Glomerular endothelial cell (primary cell): Measurements from ENCODE around the gene RFX7. TPM values are rescaled to one million over a fixed set of nuclear protein-coding genes. Genes with fewer than 3 reads are reported as not detected.
"Not testable (repeated sequence)": the region's sequence is repeated elsewhere in the genome, so short reads cannot be mapped to it uniquely, and the experiment has no call there.

Source experiments
- DNase-seq: peaks from one replicate; pipeline ENCODE4 v3.0.0-alpha.2; 2011; ENCODE audit warnings: low read depth, low spot score; ENCODE audit errors: extremely low read depth
- total RNA-seq: library from RNA; depleted of rRNA; stranded (reverse); fragments of >200 nt; gene quantifications from 2 replicates; pipeline ENCODE4 v1.2.3, GENCODE V29; 2015

Gene RFX7
- total RNA-seq, 1 donor from 2014 or later, result 21.5 TPM

GRCh38 chr15:56208185-56208584, 35.5 kb downstream of the RFX7 start:
- DNase-seq, result no peak

GRCh38 chr15:56207711-56208110, 36.0 kb downstream of the RFX7 start:
- DNase-seq, result no peak

GRCh38 chr15:56207092-56207491, 36.6 kb downstream of the RFX7 start:
- DNase-seq, result no peak

GRCh38 chr15:56205061-56205876, 38.4 kb downstream of the RFX7 start:
- peak; percentile 18 for DNase-seq

- not testable (repeated sequence) for DNase-seq
Observed at GRCh38 chr15:56203312-56203922, 40.3 kb downstream of the RFX7 start.

- no peak for DNase-seq
Observed at GRCh38 chr15:56202701-56203100, 41.0 kb downstream of the RFX7 start.

- no peak for DNase-seq
Observed at GRCh38 chr15:56199038-56199437, 44.6 kb downstream of the RFX7 start.

GRCh38 chr15:56194035-56194434, 49.6 kb downstream of the RFX7 start:
- no peak for DNase-seq

- no peak for DNase-seq
Observed at GRCh38 chr15:56192659-56193442, 50.8 kb downstream of the RFX7 start.

GRCh38 chr15:56187665-56188064, 56.0 kb downstream of the RFX7 start:
- no peak for DNase-seq

- no peak for DNase-seq
Observed at GRCh38 chr15:56185980-56186379, 57.7 kb downstream of the RFX7 start.

GRCh38 chr15:56184516-56184915, 59.2 kb downstream of the RFX7 start:
- DNase-seq, result no peak

GRCh38 chr15:56180851-56181250, 62.8 kb downstream of the RFX7 start:
- DNase-seq, result no peak

- no peak for DNase-seq
Observed at GRCh38 chr15:56176996-56177395, 66.7 kb downstream of the RFX7 start.

GRCh38 chr15:56175788-56176187, 67.9 kb downstream of the RFX7 start:
- DNase-seq, result no peak

- DNase-seq, result peak; percentile 33
Observed at GRCh38 chr15:56174649-56175048, 69.0 kb downstream of the RFX7 start.

GRCh38 chr15:56168394-56168793, 75.3 kb downstream of the RFX7 start:
- no peak for DNase-seq

- DNase-seq, result no peak
Observed at GRCh38 chr15:56165234-56165633, 78.4 kb downstream of the RFX7 start.

GRCh38 chr15:56160966-56161365, 82.7 kb downstream of the RFX7 start:
- no peak for DNase-seq

- no peak for DNase-seq
Observed at GRCh38 chr15:56156877-56157276, 86.8 kb downstream of the RFX7 start.

GRCh38 chr15:56155278-56155677, 88.4 kb downstream of the RFX7 start:
- not testable (repeated sequence) for DNase-seq
